Stimulated activated CD8-positive, alpha-beta memory T cell treated with anti-CD3 and anti-CD28 coated beads, Interleukin-7, amount 100 ng/mL, for 24 hours (primary cell): Measurements from ENCODE around the gene ZC3H7A.

ENCODE experiments used
- DNase-seq: peaks from one replicate; pipeline ENCODE4 v3.0.0-alpha.2; 2020; ENCODE audit warnings: low read depth

ZC3H7A gene

DNA sequence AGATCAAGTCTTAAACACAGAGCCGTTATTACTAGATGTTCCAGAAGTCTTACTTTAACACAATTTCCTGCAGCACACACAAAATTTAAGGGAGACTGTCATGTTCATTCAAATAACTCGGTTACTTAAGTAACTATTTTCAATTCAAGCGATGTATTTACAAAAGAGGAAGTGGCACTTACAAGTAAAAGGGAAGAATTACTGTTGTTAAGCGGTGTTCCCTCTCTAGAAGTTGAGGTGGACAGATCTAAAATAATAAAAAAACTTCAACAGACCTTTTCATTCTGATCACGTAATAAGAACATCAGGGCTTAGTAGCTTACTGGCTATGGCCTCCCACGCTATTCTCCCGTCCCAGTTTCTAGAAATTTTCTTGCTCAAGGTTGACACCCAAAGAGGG lies 28.2 kb downstream of the ZC3H7A start:
- DNase-seq = no peak

DNA sequence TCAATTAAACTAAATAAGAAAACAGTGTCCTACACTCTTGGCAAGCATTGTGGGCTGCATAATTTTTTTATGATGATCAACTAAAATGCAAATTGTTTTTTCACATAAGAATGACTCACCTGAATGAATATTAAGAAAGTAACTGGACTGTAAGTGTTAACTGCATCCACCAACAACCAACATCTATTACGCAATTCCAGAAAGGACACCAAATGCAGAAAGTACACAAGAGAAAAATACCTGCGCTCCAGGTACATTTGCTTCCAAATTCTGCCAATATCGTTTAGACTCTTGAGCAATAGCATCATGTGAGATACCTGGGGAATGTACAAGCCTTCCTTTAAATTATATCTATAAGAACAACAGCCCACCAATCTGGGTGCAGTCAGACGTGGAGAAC lies 34.6 kb downstream of the ZC3H7A start:
- no peak for DNase-seq

- no peak for DNase-seq
These were observed 37.1 kb downstream of the ZC3H7A start for GRCh38 chr16:11759997-11760396.

DNA sequence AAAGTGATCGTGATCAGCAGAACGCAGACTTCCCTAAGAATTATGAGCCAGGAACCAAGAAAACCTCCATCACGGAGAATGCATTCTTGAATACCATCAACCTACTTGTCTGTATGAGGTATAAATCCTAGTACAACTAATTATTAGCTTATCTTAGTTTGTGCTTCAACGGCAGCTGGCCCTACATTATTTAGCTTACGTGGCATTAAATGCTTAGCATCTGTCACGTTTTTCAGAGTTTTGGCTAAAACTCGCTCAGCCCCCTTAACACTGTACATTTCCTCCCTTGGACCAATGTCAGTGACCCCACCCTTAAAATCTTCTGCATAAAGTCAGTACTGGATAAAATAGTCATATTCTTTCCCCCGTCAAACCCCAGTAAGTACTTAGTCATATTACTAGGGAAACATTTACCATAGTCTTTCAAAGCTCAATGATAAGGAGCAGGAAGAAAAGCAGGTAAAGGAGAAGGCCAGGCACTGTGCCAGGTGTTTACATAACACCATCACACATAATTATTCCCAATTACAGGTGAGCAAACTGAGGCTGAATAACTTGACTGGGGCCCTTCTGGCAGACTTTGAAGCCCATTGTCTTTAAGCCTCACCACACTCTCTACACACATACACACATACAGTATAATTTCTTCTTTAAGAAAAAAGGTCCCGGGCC lies 37.8 kb downstream of the ZC3H7A start:
- DNase-seq = no peak

DNA sequence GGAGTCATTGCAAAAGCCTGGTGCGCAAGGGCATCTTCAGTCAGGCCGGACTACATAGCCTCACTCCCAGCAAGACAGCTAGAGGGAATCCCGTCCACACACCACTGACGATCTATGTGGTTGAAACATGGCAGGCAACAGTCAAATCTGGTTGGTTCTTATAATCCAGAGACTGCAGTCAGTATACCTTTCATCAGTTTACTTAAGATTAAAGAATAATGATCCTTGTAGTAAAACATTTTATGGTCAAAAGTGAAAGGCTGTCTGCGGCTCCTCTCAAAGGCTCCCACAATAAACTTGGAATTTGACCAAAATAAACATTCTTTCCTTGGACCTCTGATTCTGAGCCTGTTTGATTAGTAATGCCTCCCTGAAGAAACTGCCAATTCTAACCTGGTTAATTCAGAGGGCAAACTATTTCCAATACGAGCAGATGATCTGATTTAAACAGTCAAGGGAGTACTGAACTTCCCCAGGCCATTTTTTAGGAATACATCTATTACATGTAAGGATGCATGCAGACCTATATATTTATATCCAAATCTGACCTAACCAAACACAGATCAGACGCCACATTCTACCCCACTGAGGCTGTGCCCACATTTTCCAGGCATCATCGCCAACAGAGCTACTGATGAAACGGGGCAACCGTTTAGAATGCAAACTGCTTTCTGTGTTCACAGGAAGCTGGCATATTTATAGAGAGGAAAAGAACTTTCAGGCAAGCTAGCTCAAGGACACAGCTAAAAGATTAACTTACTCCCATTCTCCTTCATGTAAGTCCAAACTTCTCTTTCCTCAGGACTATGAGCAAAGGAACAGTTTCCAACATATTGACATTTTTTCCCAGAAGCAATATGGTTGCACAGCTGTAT lies 39.1 kb downstream of the ZC3H7A start:
- no peak for DNase-seq

- no peak for DNase-seq
These were observed 40.8 kb downstream of the ZC3H7A start for GRCh38 chr16:11756248-11756647.

GRCh38 chr16:11755022-11755760 lies 41.9 kb downstream of the ZC3H7A start:
- no peak for DNase-seq

- DNase-seq = no peak
These were observed 44.2 kb downstream of the ZC3H7A start for GRCh38 chr16:11752856-11753255.

DNA sequence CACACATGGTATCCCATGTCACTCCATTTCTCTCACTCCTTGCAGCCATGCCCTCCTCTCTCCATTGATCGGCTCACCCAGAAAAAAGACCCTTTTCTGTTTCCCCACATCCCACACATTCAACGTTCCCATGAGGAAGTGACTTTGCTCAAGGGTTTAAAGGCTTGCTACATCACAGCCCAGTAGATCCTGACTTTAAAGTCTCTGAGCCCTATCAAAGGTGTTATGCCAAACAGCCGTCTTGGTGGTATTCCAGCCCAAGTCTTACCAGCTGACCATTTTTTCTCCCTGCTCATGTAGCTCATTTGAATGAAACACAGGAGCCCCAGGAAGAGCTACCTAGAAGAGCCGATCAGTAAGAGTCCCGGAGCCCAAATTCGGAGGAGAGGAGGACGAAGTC lies 47.0 kb downstream of the ZC3H7A start:
- DNase-seq = no peak

- DNase-seq = no peak
These were observed 48.4 kb downstream of the ZC3H7A start for GRCh38 chr16:11748404-11749254.

DNA sequence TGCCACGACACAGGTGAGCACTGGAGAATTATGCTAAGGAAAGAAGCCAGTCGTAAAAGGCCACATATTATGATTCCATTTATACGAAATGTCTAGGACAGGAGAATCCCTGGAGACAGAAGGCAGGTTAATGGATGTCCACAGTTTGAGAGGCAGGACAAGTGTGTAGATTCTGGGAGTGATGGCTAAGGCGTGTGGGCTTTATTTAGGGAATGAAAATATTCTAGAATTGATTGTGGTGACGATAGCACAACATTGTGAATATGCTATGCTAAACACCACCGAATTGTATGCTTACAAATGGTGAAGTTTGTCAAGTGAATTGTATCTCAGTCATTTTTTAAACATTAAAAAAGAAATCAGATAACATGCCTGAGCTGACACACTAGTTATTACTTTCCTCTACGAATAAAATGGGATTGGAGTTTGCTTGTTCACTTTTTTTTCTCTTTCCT lies 49.1 kb downstream of the ZC3H7A start:
- no peak for DNase-seq

DNA sequence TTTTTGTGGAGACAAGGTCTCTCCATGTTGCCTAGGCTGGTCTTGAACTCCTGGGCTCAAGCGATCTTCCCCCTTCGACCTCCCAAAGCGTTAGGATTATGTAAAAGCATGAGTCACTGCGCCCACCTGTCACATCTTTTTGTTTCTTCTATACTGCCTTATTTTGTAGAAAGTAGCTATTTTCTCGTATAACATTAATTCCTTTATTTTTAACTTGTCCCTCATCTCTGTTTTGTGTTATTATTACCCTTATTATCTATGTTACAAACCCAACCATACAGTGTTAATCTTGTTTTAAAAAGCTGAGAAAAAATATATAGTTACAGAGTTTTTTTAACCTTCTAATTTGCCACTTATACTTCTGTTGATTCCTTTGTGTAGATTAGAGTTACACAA lies 53.0 kb downstream of the ZC3H7A start:
- no peak for DNase-seq

DNA sequence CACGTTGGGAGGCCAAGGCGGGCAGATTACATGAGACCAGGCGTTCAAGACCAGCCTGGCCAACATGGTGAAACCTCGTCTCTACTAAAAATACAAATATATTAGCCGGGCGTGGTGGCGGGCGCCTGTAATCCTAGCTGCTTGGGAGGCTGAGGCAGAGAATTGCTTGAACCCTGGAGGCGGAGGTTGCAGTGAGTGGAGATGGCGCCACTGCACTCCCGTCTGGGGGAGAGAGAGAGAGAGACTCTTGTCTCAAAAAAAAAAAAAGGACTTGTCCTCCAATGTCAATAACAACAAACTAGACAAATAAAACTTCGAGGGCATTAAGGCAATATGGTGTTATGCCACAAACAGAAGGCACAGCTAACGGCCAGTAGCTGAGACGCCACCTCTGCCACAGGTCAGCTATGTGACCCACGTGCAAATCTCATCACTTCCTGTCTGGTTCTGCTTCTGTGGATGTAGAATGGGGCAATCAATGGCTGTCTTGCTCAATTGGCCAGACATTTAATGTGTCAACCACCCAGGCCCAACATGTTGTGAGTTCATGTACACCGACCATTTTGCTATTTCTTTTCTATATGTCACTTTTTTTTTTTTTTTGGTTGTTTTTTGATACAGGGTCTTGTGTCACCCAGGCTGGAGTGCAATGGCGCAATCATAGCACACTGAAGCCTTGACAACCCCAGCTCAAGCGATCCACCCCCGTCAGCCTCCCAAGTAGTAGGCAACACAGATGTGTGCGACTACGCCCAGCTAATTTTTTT lies 53.6 kb downstream of the ZC3H7A start:
- DNase-seq = no peak

DNA sequence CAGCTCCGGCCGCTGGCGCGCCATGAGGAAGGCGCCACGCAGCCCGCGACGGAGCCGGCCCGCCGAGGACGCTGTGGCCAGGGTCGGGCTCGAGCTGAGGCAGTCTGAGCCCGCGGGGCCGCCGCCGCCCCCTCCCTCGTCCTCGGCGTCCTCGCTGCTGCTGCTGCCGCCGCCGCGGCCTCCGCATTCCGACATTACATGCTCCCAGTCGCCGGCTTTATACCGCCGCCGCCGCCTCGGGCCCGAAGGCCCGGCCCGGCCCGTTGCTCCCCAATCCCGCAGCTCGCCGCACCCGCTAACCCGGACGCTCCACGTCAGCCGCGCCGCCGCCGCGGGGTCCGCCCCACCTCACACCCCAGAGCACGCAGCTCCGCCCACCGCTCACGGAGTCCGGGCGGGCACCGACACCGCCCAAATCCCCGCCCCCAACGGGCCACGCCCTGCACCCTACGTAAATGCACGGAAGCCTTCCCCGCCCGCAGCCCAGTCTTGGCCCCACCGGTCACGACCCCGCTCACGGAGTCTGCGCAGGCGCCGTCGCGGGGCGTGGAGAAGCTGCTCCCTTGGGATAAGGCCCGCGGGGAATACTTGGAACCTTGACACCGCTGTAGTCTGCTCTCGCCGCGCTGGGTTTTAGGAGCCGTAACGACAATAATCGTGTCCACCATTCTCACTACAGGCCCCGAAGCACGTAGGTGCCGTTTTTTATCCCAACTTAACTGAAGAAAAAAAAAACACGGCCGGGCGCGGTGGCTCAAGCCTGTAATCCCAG lies 54.3 kb downstream of the ZC3H7A start, which contains the start of gene TXNDC11:
Gene TXNDC11, minus strand, starts transcription at position 322 of the 772 bp plus-strand sequence. Its CDS starts 127 bp downstream, at position 195.
- peak; percentile 99 for DNase-seq

- DNase-seq = peak; percentile 7
These were observed 54.9 kb downstream of the ZC3H7A start for GRCh38 chr16:11742093-11742535.

DNA sequence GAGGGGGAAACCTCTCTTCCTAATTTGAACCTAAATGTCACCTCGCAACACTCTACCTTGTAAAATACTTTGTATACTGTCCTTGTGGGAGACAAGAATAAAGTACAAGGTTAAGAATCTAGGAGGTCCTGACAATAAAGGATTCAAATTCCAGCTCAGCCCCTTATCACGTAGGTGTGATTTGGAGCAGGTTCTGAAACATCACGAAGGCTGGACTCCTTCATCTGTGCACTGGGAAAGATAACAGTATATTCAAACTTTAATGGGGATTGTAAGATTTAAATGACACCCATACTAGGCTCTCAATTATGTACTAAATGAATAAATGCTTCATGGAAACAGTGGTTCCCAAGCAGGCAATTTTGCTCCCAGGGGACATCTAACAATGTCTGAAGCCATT lies 56.5 kb downstream of the ZC3H7A start:
- DNase-seq = no peak

- DNase-seq = no peak
These were observed 58.1 kb downstream of the ZC3H7A start for GRCh38 chr16:11738742-11739544.

DNA sequence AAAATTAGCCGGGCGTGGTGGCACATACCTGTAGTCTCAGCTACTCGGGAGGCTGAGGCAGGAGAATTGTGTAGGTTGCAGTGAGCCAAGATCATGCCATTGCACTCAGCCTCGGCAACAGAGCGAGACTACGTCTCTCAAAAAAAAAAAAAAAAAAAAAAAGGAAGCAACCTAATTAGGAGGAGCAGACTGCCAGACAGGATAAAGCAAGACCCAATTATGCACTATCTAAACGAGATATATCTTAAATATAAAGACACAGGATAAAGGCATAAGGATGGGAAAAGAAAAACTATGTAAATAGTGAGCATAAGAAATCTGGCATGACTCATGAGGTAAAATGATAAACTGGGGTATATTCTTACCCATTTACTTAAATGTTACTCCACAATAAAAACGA lies 59.3 kb downstream of the ZC3H7A start:
- no peak for DNase-seq

DNA sequence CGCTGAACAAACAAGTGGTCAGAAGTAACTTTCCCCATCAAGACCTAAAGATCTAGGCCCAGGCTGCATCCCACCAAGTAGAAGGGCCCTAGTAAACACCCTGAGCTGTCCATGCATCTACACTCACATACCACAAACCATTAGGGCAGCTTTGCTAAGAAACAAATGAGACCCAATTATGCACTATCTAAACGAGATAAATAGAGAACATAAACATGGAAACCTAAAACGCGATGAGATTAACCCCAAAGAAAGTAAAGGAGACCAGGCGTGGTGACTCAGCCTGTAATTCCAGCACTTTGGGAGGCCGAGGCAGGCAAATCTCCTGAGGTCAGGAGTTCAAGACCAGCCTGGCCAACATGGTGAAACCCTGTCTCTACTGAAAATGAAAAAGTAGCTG lies 60.2 kb downstream of the ZC3H7A start:
- no peak for DNase-seq
